ENCODE results near the gene ABHD18.

ABHD18 gene

DNA sequence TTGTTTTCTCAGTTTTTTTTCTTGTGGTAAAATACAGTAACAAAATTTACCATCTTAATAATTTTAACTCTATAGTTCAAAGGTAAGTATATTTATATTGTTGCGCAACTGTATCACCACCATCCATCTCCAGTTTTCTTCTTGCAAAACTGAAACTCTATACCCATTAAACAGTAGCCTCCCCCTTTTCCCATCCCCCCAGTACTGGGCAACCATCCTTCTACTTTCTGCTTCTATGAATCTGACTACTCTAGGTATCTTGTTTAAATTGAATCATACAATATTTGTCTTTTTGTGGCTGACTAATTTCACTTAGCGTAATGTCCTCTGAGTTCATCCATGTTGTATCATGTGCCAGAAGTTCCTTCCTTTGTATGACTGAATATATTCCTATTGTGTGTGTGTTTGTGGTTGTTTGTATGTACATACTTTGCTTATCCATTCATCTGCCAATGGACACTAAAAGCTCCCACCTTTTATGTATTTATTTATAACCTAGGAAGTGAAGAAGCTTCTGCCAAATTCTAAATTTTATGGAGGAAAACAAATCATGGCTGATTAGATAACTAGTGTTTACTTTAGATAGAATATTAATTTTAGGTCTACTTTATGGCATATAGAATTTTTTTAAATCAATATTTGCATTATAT lies 10.0 kb downstream of the ABHD18 start:
- TF ChIP-seq, protein P1, sequence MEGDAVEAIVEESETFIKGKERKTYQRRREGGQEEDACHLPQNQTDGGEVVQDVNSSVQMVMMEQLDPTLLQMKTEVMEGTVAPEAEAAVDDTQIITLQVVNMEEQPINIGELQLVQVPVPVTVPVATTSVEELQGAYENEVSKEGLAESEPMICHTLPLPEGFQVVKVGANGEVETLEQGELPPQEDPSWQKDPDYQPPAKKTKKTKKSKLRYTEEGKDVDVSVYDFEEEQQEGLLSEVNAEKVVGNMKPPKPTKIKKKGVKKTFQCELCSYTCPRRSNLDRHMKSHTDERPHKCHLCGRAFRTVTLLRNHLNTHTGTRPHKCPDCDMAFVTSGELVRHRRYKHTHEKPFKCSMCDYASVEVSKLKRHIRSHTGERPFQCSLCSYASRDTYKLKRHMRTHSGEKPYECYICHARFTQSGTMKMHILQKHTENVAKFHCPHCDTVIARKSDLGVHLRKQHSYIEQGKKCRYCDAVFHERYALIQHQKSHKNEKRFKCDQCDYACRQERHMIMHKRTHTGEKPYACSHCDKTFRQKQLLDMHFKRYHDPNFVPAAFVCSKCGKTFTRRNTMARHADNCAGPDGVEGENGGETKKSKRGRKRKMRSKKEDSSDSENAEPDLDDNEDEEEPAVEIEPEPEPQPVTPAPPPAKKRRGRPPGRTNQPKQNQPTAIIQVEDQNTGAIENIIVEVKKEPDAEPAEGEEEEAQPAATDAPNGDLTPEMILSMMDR (IDR thresholded peaks at IDR 0.05; ENCODE audit: insufficient read depth, low read length, poor library complexity, severe bottlenecking) = no peak
- no peak for TF ChIP-seq EZH2phosphoT487 (conservative IDR thresholded peaks at IDR 0.05; ENCODE audit: low read length)
- peaks cover 18% of the 10 kb centered on the region; the same call in 1 of the 2 replicates for H3K79me2 ChIP-seq (ENCODE audit: insufficient read depth, low read length)

DNA sequence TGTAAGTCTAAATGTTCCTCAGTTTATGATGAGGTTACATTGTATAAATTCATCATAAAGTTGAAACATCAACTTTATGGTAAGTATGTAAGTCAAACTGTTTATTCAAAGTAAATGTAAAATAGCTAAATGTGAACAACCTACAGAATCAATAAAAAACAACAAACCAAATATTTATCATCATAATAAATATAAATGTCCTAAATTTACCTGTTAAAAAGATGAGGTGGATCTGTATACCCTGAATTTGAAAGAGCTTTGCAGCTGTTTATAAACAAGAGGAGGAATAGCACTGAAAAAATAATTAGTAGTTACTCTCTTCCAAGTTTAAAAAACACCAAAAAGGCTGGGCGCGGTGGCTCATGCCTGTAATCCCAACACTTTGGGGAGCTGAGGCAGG lies 13.7 kb downstream of the ABHD18 start:
- no peaks in the 10 kb centered on the region for H3K36me3 ChIP-seq (ENCODE audit: low read length)
- H2AFZ ChIP-seq (ENCODE audit: low read depth, low read length, severe bottlenecking) = no peak overlapping the region
- H3F3A ChIP-seq (ENCODE audit: insufficient read depth) = no peaks in the 10 kb centered on the region
- no peaks in the 10 kb centered on the region for H3K27me3 ChIP-seq (ENCODE audit: low read length)
- no peaks in the 10 kb centered on the region for H4K20me1 ChIP-seq (ENCODE audit: low read depth, low read length)
- no peaks in the 10 kb centered on the region for H3K9me2 ChIP-seq (replicated peaks; ENCODE audit: insufficient read depth, low read length)
- TF ChIP-seq EZH2phosphoT487 (conservative IDR thresholded peaks at IDR 0.05; ENCODE audit: low read length) = no peak
- H3K27ac ChIP-seq (ENCODE audit: low read depth, low read length) = no peak overlapping the region
- peaks cover 3% of the 10 kb centered on the region; the same call in 1 of the 2 replicates for H3K79me2 ChIP-seq (ENCODE audit: insufficient read depth, low read length)
- H3K4me3 ChIP-seq (ENCODE audit: insufficient read depth, low read length, poor library complexity, severe bottlenecking) = no peak overlapping the region
- H3K4me2 ChIP-seq (ENCODE audit: low read depth, low read length, poor library complexity, severe bottlenecking) = no peak overlapping the region
- no peak overlapping the region for H3K9ac ChIP-seq (ENCODE audit: low read length)
- H3K9me3 ChIP-seq (ENCODE audit: insufficient read depth, low read length) = no peaks in the 10 kb centered on the region

More for the DNA sequence above, 10.0 kb downstream of the ABHD18 start:
- Histone ChIP-seq H3K4me3 (ENCODE audit: insufficient read depth, low read length, poor library complexity, severe bottlenecking) (no peak overlapping the region), H3K4me2 (ENCODE audit: low read depth, low read length, poor library complexity, severe bottlenecking) (no peak overlapping the region), H3F3A (ENCODE audit: insufficient read depth) (no peaks in the 10 kb centered on the region), H3K9ac (ENCODE audit: low read length) (no peak overlapping the region), H3K9me3 (ENCODE audit: insufficient read depth, low read length) (no peaks in the 10 kb centered on the region), H2AFZ (ENCODE audit: low read depth, low read length, severe bottlenecking) (no peak overlapping the region), H3K27ac (ENCODE audit: low read depth, low read length) (no peak overlapping the region), H3K27me3 (ENCODE audit: low read length) (no peaks in the 10 kb centered on the region), H3K9me2 (replicated peaks; ENCODE audit: insufficient read depth, low read length) (no peaks in the 10 kb centered on the region), H3K36me3 (ENCODE audit: low read length) (no peaks in the 10 kb centered on the region), H4K20me1 (ENCODE audit: low read depth, low read length) (no peaks in the 10 kb centered on the region)

DNA sequence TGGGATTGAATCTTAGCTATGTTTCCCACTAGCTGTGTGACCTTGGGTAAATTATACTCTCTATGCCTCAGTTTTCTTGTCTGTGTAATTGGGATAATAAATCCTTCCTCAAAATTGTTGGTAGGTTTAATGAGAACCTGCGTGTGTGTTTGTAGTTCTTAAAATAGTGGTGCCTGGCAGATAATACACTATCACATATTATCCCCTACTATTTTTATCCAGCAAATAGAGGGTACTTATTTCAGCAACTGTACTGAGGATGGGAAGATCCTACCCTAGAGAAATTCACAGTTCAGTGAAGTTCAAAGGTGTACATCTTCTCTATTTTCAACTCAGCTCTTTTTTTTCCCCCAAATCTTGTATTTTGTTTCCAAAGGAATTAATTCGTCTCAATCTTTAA lies 17.2 kb downstream of the ABHD18 start:
- no peak for TF ChIP-seq EZH2phosphoT487 (conservative IDR thresholded peaks at IDR 0.05; ENCODE audit: low read length)
- TF ChIP-seq, protein P1 (IDR thresholded peaks at IDR 0.05; ENCODE audit: insufficient read depth, low read length, poor library complexity, severe bottlenecking) = no peak

DNA sequence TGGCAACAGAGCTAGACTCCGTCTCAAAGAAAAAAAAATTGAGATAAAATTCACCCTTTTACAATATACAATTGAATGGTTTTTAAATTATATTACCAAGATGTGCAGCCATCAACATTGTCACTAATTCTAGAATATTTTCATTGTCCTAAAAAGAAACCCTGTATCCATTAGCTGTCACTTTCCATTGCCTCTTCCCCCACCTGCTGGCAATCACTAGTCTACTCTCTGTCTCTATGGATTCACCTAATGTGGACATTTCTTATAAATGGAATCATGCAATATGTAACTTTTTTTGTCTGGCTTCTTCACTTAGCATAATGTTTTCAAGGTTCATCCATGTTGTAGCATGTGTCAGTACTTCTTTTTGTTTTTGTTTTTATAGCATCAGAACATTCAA lies 20.8 kb downstream of the ABHD18 start:
- Histone ChIP-seq H2AFZ (ENCODE audit: low read depth, low read length, severe bottlenecking) (no peak overlapping the region), H3K4me2 (ENCODE audit: low read depth, low read length, poor library complexity, severe bottlenecking) (no peak overlapping the region), H3K9me2 (replicated peaks; ENCODE audit: insufficient read depth, low read length) (no peaks in the 10 kb centered on the region), H4K20me1 (ENCODE audit: low read depth, low read length) (no peaks in the 10 kb centered on the region), H3K27ac (ENCODE audit: low read depth, low read length) (no peak overlapping the region), H3K79me2 (ENCODE audit: insufficient read depth, low read length) (no peaks in the 10 kb centered on the region), H3K9ac (ENCODE audit: low read length) (no peak overlapping the region), H3F3A (ENCODE audit: insufficient read depth) (no peaks in the 10 kb centered on the region), H3K36me3 (ENCODE audit: low read length) (no peaks in the 10 kb centered on the region; the same call in 1 of the 2 replicates), H3K4me3 (ENCODE audit: insufficient read depth, low read length, poor library complexity, severe bottlenecking) (no peak overlapping the region), H3K27me3 (ENCODE audit: low read length) (no peaks in the 10 kb centered on the region), H3K9me3 (ENCODE audit: insufficient read depth, low read length) (no peaks in the 10 kb centered on the region)
- TF ChIP-seq, protein P1 (IDR thresholded peaks at IDR 0.05; ENCODE audit: insufficient read depth, low read length, poor library complexity, severe bottlenecking) = no peak
- TF ChIP-seq EZH2phosphoT487 (conservative IDR thresholded peaks at IDR 0.05; ENCODE audit: low read length) = no peak

More for the DNA sequence above, 17.2 kb downstream of the ABHD18 start:
- Histone ChIP-seq H3K27me3 (ENCODE audit: low read length) (no peaks in the 10 kb centered on the region), H4K20me1 (ENCODE audit: low read depth, low read length) (no peaks in the 10 kb centered on the region), H3K27ac (ENCODE audit: low read depth, low read length) (no peak overlapping the region), H3K4me3 (ENCODE audit: insufficient read depth, low read length, poor library complexity, severe bottlenecking) (no peak overlapping the region), H3K9ac (ENCODE audit: low read length) (no peak overlapping the region), H3K9me3 (ENCODE audit: insufficient read depth, low read length) (no peaks in the 10 kb centered on the region), H3K79me2 (ENCODE audit: insufficient read depth, low read length) (no peaks in the 10 kb centered on the region; the same call in 1 of the 2 replicates), H3F3A (ENCODE audit: insufficient read depth) (no peaks in the 10 kb centered on the region), H3K9me2 (replicated peaks; ENCODE audit: insufficient read depth, low read length) (no peaks in the 10 kb centered on the region), H3K36me3 (ENCODE audit: low read length) (no peaks in the 10 kb centered on the region; the same call in 1 of the 2 replicates), H2AFZ (ENCODE audit: low read depth, low read length, severe bottlenecking) (no peak overlapping the region), H3K4me2 (ENCODE audit: low read depth, low read length, poor library complexity, severe bottlenecking) (no peak overlapping the region)

Data from SU-DHL-6 (cell line).